DND-41 (cell line): ENCODE measurements around the gene FJX1.

Experiments used
- CTCF ChIP-seq: IDR thresholded peaks from 2 replicates; pipeline ENCODE4 v1.5.1; 2012; ENCODE audit warnings: borderline replicate concordance, low read length, moderate library complexity, mild to moderate bottlenecking; ENCODE audit not compliant: poor library complexity, severe bottlenecking; ENCODE audit errors: extremely low read depth
- EZH2 ChIP-seq: IDR thresholded peaks from 3 replicates; pipeline ENCODE4 v1.6.1; 2012; ENCODE audit warnings: borderline replicate concordance, low read depth, mild to moderate bottlenecking, moderate library complexity, low read length, inconsistent platforms; ENCODE audit not compliant: severe bottlenecking

GRCh38 chr11:35589281-35589680 lies 29.0 kb upstream of the FJX1 start:
- no peak for TF ChIP-seq CTCF
- no peak for TF ChIP-seq EZH2
